HepG2 (cell line): ENCODE results near the gene MAMLD1. TPM values are rescaled to one million over a fixed set of nuclear protein-coding genes. Genes with fewer than 3 reads are reported as not detected.

ENCODE experiments used
- ATAC-seq: fragments of 200-7000 bp; cut with Tn5 transposase; 3 replicates; pipeline ENCODE4 v1.9.1; 2020; ENCODE audit warnings: mild to moderate bottlenecking, moderate library complexity
- BruUV-seq: library from RNA; stranded (reverse); fragments of 400-500 nt; replicated peaks from 2 replicates; lab custom pipeline; 2021; lab: Mats Ljungman, UMichigan
- CTCF ChIA-PET: fragments of 300-600 bp; formaldehyde crosslinking; extraction: SDS; loops from one replicate; lab custom pipeline; 2021; ENCODE audit warnings: low total read pairs, inconsistent platforms, low intra/inter-chr PET ratio; lab: Yijun Ruan, JAX
- POLR2A ChIA-PET: fragments of 350-600 bp; sonication (Branson Sonifier 250); formaldehyde crosslinking; loops from one replicate; lab custom pipeline; 2020; ENCODE audit warnings: antibody characterized with exemption, inconsistent platforms; lab: Yijun Ruan, JAX
- DNase-seq: peaks from one replicate; pipeline ENCODE4 v3.0.0-alpha.2; 2015; ENCODE audit warnings: low spot score
- FAIRE-seq: peaks from 3 replicates; lab custom pipeline; 2011; peaks lifted over from hg19 to GRCh38; lab: Jason Lieb, UNC
- H2AFZ ChIP-seq: one replicate; pipeline ENCODE4 v1.6.1; 2011; ENCODE audit warnings: low read length, inconsistent platforms
- H3K27ac ChIP-seq: fragments of 300-600 bp; 3 replicates; pipeline ENCODE4 v1.8.0; 2011; ENCODE audit warnings: mixed run types, mild to moderate bottlenecking, mixed read lengths, low read length, inconsistent platforms; ENCODE audit not compliant: insufficient read depth; ENCODE audit errors: extremely low read length
- H3K27me3 ChIP-seq, 2 experiments: fragments of 200-600 bp in 1 of 2; 2 replicates in 1 of 2; 3 replicates in 1 of 2; pipeline versions ENCODE4 v1.6.0 to v1.8.0; 2011; ENCODE audit warnings: low read length in 2 of 2, mild to moderate bottlenecking in 2 of 2, moderate library complexity in 2 of 2, inconsistent platforms in 1 of 2; ENCODE audit not compliant: insufficient read depth in 2 of 2, control insufficient read depth in 1 of 2
- H3K36me3 ChIP-seq, 2 experiments: fragments of 200-600 bp in 1 of 2; replicated peaks in 1 of 2; 2 replicates in 1 of 2; 3 replicates in 1 of 2; pipeline versions ENCODE4 v1.5.1 to v1.8.0; 2011; ENCODE audit warnings: low read length in 2 of 2, inconsistent platforms in 1 of 2; ENCODE audit not compliant: insufficient read depth in 2 of 2, control insufficient read depth in 1 of 2
- H3K4me1 ChIP-seq: 2 replicates; pipeline ENCODE4 v1.5.1; 2012; ENCODE audit warnings: low read length, inconsistent platforms; ENCODE audit not compliant: insufficient read depth
- H3K4me2 ChIP-seq: 2 replicates; pipeline ENCODE4 v1.6.0; 2011; ENCODE audit warnings: low read depth, low read length, inconsistent platforms
- H3K4me3 ChIP-seq, 3 experiments: fragments of 200-600 bp in 1 of 3; sonication (generic), shearing (Covaris generic) in 1 of 3; replicated peaks in 1 of 3; 2 replicates each; pipeline ENCODE4 v1.5.1; 2011 to 2016; ENCODE audit warnings: low read length in 3 of 3, inconsistent platforms in 2 of 3, low read depth in 2 of 3, mild to moderate bottlenecking in 2 of 3, control low read depth in 1 of 3, mixed read lengths in 1 of 3; ENCODE audit not compliant: insufficient read depth in 1 of 3
- H3K79me2 ChIP-seq: one replicate; pipeline ENCODE4 v1.6.1; 2011; ENCODE audit warnings: low read length, inconsistent platforms; ENCODE audit not compliant: insufficient read depth
- H3K9ac ChIP-seq: 2 replicates; pipeline ENCODE4 v1.6.0; 2011; ENCODE audit warnings: mild to moderate bottlenecking, low read depth, low read length, inconsistent platforms; ENCODE audit not compliant: insufficient read depth
- H3K9me3 ChIP-seq: 2 replicates; pipeline ENCODE4 v1.5.1; 2012; ENCODE audit warnings: mild to moderate bottlenecking, low read length
- H4K20me1 ChIP-seq: 2 replicates; pipeline ENCODE4 v1.6.0; 2011; ENCODE audit warnings: inconsistent platforms, mild to moderate bottlenecking, low read length, moderate library complexity; ENCODE audit not compliant: insufficient read depth
- CEBPB ChIP-seq: IDR thresholded peaks from 2 replicates; pipeline ENCODE4 v1.6.1; 2011; ENCODE audit warnings: low read depth, low read length, improper control_type of control experiment, borderline replicate concordance
- EEA1 ChIP-seq: sonication (generic); formaldehyde crosslinking; IDR thresholded peaks from 2 replicates; pipeline ENCODE4 v1.5.1; 2020; ENCODE audit warnings: mild to moderate bottlenecking, missing genetic modification reagents, borderline replicate concordance
- ESRRA ChIP-seq: sonication (generic); formaldehyde crosslinking; IDR thresholded peaks from 2 replicates; pipeline ENCODE4 v1.5.1; 2020; ENCODE audit warnings: mild to moderate bottlenecking, low read depth, missing genetic modification reagents
- ETV5 ChIP-seq: IDR thresholded peaks from 2 replicates; pipeline ENCODE4 v1.6.1; 2018; ENCODE audit warnings: missing biosample characterization, missing genetic modification reagents, inconsistent platforms, borderline replicate concordance
- HDAC6 ChIP-seq: fragments of 200-600 bp; sonication (generic); IDR thresholded peaks from 2 replicates; pipeline ENCODE4 v1.7.0; 2017; ENCODE audit warnings: mild to moderate bottlenecking, antibody characterized with exemption, low read length, low read depth
- KAT2B ChIP-seq: fragments of 150-350 bp; IDR thresholded peaks from 2 replicates; pipeline ENCODE4 v1.6.1; 2014; ENCODE audit warnings: low read depth, low read length, borderline replicate concordance
- NFE2L2 ChIP-seq: fragments of 150-350 bp; IDR thresholded peaks from 2 replicates; pipeline ENCODE4 v1.6.1; 2014; ENCODE audit warnings: low read length
- NR2C2 ChIP-seq: sonication (generic); formaldehyde crosslinking; IDR thresholded peaks from 2 replicates; pipeline ENCODE4 v1.4.0; 2020; ENCODE audit warnings: missing genetic modification reagents, mild to moderate bottlenecking, moderate library complexity, borderline replicate concordance
- ZFP1 ChIP-seq: IDR thresholded peaks from 2 replicates; pipeline ENCODE4 v1.6.1; 2016
- ZNF816 ChIP-seq: sonication (generic); formaldehyde crosslinking; IDR thresholded peaks from 2 replicates; pipeline ENCODE4 v1.8.0; 2022; ENCODE audit warnings: missing genetic modification reagents, mild to moderate bottlenecking, borderline replicate concordance
- WGBS: methylation state at CpG from one replicate; pipeline ENCODE4 v1.1.6; 2017; ENCODE audit warnings: low lambda C conversion rate; 5-methylcytosine and 5-hydroxymethylcytosine counted together
- in situ Hi-C: cut with HindIII; loops from 2 replicates; pipeline ENCODE4 v1.10.0; 2017; ENCODE audit warnings: low pct_unique_long_range_greater_than_20kb; ENCODE audit not compliant: extremely low pct_ligation_motif_present
- intact Hi-C: fragments of 100-400 bp; cut with micrococcal nuclease; formaldehyde crosslinking; loops from one replicate; pipeline ENCODE4 v1.10.0; 2022; ENCODE audit not compliant: unreplicated experiment
- polyA plus RNA-seq, 8 experiments: library from polyadenylated mRNA; depleted of rRNA in 3 of 8; stranded (reverse) in 7 of 8; unstranded in 1 of 8; fragments of >200 nt; fragmentation: Illumina TruSeq in 4 of 8; extraction: Trizol in 4 of 8; gene quantifications; 2 replicates each; pipeline versions ENCODE4 v1.2.1 to v1.2.3, GENCODE V29; 2011 to 2016; ENCODE audit warnings: low read depth in 4 of 8, missing spikeins in 1 of 8, mixed read lengths in 1 of 8; ENCODE audit not compliant: insufficient read depth in 1 of 8
- total RNA-seq, 5 experiments: library from RNA; depleted of rRNA; stranded (reverse); fragments of >200 nt; fragmentation: Illumina TruSeq; extraction: Trizol; gene quantifications; 2 replicates each; pipeline ENCODE4 v1.2.3, GENCODE V29; 2016; ENCODE audit warnings: low read depth in 1 of 5
- TF ChIP-seq, protein P1 (sequence below): sonication (generic); formaldehyde crosslinking; IDR thresholded peaks from 2 replicates; pipeline ENCODE4 v1.4.0; 2020; ENCODE audit warnings: missing genetic modification reagents
- TF ChIP-seq, protein P2 (sequence below): sonication (generic); formaldehyde crosslinking; IDR thresholded peaks from 2 replicates; pipeline ENCODE4 v1.9.0; 2021; ENCODE audit warnings: missing genetic modification reagents, mild to moderate bottlenecking, borderline replicate concordance
- TF ChIP-seq, protein P3 (sequence below): sonication (generic); formaldehyde crosslinking; IDR thresholded peaks from 2 replicates; pipeline ENCODE4 v1.5.1; 2020; ENCODE audit warnings: mild to moderate bottlenecking, missing genetic modification reagents, moderate library complexity

Gene MAMLD1
- total and polyA plus RNA-seq, 2 of the 13 experiments (the other 11 are each of a cell fraction or from before 2014, with no cell fraction given) = not detected

DNA sequence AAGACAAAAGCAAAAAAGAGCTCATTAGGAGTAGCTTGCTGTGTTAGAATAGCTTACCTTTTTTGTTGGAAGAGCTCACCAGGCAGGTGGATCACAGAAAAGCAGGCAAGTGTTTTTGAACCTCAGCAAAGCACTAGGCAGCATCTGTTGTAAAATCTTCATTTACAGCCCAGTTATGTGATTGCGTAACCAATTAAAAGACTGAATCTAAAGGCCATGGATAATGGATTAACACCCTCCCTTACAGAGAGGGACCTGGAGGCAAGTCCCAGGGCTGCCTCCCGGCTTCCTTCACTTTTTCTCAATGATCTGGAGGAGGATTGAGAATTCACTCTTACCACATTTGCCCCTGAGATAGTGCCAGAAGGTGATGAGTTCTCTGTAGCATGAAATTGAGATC is 51.1 kb downstream of the MAMLD1 start:
- no peak overlapping the region for H3K4me3 ChIP-seq
- no peak overlapping the region for H3K27ac ChIP-seq
- no peaks in the 10 kb centered on the region for H3K79me2 ChIP-seq
- DNase-seq (no peak), ATAC-seq (no peak), FAIRE-seq (no peak)
- 0% methylated on average over 1 of the region's 2 CpGs for WGBS
- no peak overlapping the region for H2AFZ ChIP-seq
- no peaks in the 10 kb centered on the region for H3K9me3 ChIP-seq
- no peaks in the 10 kb centered on the region for H3K27me3 ChIP-seq
- H3K9ac ChIP-seq = no peak overlapping the region
- ChIA-PET POLR2A (no interaction called here), CTCF (no interaction called here)
- in situ Hi-C loops (no loop called here), intact Hi-C loops (no loop called here)
- H4K20me1 ChIP-seq = no peaks in the 10 kb centered on the region
- no peak overlapping the region for H3K4me2 ChIP-seq
- no peaks in the 10 kb centered on the region for H3K36me3 ChIP-seq
- no peaks in the 10 kb centered on the region for H3K4me1 ChIP-seq
- BruUV-seq = no TSS peak
- TF ChIP-seq ESRRA = no peak
- TF ChIP-seq CEBPB = peak; percentile 69
- TF ChIP-seq NR2C2 (CRISPR knock-in tag) = no peak
- TF ChIP-seq EEA1 (CRISPR knock-in tag) = no peak

DNA sequence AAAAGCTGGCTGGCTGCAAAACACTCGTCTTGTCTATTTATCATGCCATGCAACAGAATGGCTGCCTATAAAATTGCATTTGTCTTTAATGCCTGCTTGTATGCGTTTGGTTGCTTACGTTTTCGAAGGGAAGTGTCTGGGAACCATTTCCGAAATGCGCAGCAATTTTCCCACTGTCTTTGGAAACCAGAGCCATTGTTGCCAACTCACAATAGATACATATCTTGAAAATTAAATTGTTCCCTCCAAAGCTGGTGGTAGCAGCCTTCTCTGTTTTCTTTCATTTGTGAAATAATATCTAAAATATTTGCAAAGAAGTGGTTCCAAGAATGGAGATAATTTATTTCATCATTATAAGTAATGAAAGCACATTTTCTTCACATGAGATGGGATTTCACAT is 53.4 kb downstream of the MAMLD1 start:
- intact Hi-C loops = no loop called here
- Histone ChIP-seq H3K4me1 (no peaks in the 10 kb centered on the region), H4K20me1 (no peaks in the 10 kb centered on the region), H3K9ac (no peak overlapping the region), H3K9me3 (no peaks in the 10 kb centered on the region), H3K27ac (no peak overlapping the region), H3K79me2 (no peaks in the 10 kb centered on the region), H3K4me3 (no peak overlapping the region), H3K27me3 (no peaks in the 10 kb centered on the region), H3K36me3 (no peaks in the 10 kb centered on the region), H2AFZ (no peak overlapping the region), H3K4me2 (no peak overlapping the region)
- DNase-seq (no peak), ATAC-seq (no peak), FAIRE-seq (no peak)
- in situ Hi-C loops = no loop called here
- no TSS peak for BruUV-seq
- WGBS = 78% methylated on average over 6 of the region's 6 CpGs
- CTCF ChIA-PET = no interaction called here
- POLR2A ChIA-PET = no interaction called here
- TF ChIP-seq ZFP1 (CRISPR knock-in tag) (no peak), NFE2L2 (no peak), HDAC6 (no peak), KAT2B (no peak), ETV5 (no peak), ZNF816 (CRISPR knock-in tag) (no peak)
- TF ChIP-seq, protein P1, sequence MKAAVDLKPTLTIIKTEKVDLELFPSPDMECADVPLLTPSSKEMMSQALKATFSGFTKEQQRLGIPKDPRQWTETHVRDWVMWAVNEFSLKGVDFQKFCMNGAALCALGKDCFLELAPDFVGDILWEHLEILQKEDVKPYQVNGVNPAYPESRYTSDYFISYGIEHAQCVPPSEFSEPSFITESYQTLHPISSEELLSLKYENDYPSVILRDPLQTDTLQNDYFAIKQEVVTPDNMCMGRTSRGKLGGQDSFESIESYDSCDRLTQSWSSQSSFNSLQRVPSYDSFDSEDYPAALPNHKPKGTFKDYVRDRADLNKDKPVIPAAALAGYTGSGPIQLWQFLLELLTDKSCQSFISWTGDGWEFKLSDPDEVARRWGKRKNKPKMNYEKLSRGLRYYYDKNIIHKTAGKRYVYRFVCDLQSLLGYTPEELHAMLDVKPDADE (CRISPR knock-in tag) = no peak
- TF ChIP-seq, protein P2, sequence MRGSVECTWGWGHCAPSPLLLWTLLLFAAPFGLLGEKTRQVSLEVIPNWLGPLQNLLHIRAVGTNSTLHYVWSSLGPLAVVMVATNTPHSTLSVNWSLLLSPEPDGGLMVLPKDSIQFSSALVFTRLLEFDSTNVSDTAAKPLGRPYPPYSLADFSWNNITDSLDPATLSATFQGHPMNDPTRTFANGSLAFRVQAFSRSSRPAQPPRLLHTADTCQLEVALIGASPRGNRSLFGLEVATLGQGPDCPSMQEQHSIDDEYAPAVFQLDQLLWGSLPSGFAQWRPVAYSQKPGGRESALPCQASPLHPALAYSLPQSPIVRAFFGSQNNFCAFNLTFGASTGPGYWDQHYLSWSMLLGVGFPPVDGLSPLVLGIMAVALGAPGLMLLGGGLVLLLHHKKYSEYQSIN (CRISPR knock-in tag) = no peak
- TF ChIP-seq, protein P3, sequence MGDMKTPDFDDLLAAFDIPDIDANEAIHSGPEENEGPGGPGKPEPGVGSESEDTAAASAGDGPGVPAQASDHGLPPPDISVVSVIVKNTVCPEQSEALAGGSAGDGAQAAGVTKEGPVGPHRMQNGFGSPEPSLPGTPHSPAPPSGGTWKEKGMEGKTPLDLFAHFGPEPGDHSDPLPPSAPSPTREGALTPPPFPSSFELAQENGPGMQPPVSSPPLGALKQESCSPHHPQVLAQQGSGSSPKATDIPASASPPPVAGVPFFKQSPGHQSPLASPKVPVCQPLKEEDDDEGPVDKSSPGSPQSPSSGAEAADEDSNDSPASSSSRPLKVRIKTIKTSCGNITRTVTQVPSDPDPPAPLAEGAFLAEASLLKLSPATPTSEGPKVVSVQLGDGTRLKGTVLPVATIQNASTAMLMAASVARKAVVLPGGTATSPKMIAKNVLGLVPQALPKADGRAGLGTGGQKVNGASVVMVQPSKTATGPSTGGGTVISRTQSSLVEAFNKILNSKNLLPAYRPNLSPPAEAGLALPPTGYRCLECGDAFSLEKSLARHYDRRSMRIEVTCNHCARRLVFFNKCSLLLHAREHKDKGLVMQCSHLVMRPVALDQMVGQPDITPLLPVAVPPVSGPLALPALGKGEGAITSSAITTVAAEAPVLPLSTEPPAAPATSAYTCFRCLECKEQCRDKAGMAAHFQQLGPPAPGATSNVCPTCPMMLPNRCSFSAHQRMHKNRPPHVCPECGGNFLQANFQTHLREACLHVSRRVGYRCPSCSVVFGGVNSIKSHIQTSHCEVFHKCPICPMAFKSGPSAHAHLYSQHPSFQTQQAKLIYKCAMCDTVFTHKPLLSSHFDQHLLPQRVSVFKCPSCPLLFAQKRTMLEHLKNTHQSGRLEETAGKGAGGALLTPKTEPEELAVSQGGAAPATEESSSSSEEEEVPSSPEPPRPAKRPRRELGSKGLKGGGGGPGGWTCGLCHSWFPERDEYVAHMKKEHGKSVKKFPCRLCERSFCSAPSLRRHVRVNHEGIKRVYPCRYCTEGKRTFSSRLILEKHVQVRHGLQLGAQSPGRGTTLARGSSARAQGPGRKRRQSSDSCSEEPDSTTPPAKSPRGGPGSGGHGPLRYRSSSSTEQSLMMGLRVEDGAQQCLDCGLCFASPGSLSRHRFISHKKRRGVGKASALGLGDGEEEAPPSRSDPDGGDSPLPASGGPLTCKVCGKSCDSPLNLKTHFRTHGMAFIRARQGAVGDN = no peak
